GM03348 (cell line): ENCODE measurements around the gene CHRNB1.

ENCODE experiments used
- DNase-seq: peaks from one replicate; pipeline ENCODE4 v3.0.0; 2012; ENCODE audit warnings: low spot score

Gene CHRNB1

DNA sequence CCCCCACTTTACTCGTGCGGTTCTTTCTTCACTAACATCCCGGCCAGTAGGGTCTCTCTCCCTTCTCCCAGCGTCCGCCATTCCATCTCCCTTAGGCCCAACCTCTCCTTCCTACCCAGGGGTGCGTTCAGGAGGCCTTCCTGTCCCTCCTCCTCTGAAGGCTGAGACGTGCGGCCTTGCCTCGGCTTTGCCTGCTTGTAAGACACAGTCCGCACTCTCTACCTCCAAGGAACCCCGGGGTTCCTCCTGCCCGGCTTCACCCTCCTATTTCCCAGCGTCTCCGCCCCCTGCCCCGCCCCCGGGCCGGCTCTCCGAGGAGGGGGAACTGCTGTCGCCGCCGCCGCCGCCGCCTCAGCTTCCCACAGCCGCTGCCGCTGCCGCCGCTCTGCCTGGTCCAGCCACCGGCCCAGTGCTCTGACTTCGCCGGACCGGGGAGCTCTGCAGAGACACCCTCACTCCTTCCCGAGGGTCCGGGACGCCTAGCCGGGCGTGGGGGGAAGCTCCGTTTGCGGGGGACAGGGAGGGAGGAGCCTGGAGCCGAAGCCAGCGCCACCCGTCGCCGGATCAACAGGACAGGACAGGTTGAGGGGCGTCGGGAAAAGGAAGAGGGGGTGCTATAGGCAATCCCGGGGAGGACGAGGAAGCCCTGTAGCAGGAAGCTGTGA, 6.8 kb upstream of the CHRNB1 start:
- DNase-seq: no peak

DNA sequence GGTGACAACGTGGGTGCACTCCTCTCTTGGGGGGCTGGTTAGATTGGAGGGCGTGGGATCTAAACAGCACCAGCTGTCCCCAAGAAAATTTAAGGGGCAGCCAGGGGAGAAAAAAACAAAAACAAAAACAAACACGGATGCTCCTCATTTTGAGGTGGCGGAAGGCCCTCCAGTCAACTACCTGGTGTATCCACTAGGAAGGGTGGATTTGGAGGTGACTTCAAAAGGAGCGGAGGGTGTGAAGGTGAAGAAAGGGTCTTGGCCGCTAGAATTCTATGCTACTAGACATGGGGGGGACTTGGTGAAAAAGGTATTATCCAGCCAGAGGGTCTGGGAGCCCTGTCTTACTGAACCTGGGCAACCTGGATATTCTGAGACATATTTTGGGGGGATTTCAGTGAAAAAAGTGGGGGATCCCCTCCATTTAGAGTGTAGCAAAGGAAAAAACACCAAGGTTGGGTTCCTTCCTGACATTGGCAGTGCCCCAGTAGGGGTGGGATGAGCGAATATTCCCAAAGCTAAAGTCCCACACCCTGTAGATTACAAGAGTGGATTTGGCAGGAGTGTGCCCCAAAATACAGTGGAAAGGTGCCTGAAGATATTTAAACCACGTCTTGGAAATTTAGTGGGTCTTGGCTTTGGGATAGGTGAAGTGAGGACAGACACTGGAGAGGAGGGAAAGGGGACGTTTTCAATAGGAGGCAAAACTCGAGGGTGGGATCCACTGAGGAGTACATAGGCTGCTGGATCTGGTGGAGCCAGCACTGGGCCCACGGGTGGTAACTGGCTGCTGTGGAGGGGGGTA, 6.0 kb upstream of the CHRNB1 start:
- no peak for DNase-seq

DNA sequence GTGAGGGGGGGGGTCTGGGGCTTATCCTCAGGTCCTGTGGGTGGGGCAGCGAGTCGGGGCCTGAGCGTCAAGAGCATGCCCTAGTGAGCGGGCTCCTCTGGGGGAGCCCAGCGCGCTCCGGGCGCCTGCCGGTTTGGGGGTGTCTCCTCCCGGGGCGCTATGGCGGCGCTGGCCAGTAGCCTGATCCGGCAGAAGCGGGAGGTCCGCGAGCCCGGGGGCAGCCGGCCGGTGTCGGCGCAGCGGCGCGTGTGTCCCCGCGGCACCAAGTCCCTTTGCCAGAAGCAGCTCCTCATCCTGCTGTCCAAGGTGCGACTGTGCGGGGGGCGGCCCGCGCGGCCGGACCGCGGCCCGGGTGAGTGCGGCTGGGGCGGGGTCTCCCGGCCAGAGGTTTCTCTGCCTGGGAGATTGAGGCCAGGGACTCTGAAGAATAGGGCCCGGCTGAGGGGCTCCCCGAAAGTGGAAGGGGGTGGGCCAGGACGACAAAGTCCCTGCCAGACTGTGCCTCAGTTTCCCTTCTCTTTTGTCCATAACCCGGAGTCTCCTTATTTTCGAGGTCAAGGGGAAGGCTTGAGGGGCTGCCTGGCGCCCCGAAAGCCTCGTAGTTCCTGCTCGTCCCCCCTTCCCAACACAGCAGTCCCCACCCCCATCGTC, 5.3 kb upstream of the CHRNB1 start, which contains the start of gene FGF11:
TSS of gene FGF11 (plus strand) at position 51 of the 651 bp plus-strand sequence. CDS start at position 160, 109 bp downstream.
- no peak for DNase-seq

- DNase-seq: peak; percentile 37
These were observed 4.6 kb upstream of the CHRNB1 start for GRCh38 chr17:7440113-7440833.

- DNase-seq: no peak
These were observed 4.0 kb upstream of the CHRNB1 start for GRCh38 chr17:7440834-7441195.

- DNase-seq: no peak
These were observed 3.6 kb upstream of the CHRNB1 start for GRCh38 chr17:7441266-7441665.

DNA sequence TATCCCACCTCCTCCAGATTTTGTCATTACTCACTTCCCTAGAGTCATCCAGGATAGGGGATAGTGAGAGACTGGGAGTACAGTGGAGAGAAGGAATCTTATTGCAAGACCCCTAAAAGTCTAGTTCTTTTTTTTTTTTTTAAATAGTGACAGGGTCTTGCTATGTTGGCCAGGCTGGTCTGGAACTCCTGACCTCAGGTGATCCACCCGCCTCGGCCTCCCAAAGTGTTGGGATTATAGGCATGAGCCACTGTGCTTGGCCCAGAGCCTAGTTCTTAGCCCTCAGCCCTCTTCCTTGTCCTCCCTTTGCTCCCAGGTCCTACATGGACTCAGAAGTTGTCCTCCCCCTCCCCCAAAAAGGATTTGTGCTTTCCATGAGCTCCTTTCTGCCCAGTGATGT, 2.7 kb upstream of the CHRNB1 start:
- no peak for DNase-seq

DNA sequence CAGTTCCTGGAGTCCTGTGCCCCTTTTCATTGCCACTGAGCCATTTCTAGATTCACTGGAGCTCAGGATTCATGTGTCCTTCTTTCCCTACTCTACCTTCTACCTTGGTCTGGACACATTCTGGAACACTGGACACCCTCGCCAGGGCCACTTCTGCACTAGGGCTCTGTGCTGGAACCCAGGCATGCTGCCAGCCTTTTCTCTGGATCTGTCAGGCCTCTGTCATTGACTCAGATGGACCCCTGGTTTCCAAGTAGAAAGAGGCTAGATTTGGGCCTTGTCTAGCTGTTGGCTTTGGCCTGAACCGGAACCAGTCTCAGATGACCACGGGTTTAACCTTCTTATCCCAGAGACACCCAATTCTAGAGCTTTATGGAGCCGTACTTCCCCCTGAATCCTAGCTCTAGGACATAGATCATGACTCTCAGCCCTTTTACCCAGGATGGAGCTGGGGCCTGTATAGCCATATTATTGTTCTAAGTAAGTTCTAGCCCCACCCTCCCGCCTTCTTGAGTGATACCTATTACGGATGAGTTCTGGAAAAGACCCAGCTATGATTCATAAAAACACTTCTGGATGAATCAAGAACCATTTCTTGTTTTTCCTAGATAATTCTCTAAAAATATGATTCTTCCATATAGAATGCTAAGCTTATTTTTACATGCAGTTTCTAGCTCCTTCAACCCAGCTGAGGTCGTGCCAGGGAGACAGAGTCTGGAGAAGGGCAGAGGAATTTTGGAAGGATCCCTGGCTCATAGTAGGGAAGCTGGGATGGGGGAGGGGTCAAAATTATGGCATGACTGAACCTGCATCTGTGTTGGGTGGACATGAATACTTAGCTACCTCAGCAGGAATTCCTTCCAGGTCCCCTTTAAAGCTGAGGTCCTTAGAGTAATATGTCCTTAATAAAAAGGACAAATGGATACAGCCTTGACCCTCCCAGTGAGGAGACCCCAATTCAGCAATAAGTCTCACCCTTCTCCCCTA, 1.1 kb upstream of the CHRNB1 start:
- no peak for DNase-seq

DNA sequence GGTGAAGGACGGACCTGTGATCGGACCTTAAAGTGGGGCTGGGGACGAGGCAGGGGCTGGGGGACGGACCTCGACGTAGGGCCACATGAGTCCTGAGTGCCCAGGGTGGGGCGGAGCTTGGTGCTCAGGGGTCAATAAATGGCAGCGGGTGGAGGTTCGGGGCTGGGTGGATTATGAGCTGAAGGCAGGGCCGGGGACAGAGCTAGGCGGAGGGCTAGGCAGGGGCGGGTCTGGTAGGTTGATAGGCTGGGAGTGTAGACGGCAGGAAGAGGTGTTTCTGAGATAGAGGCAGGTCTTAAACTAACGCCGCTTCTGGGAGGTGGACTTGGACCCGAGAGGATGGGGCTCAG, 733 bp downstream of the CHRNB1 start:
- no peak for DNase-seq

DNA sequence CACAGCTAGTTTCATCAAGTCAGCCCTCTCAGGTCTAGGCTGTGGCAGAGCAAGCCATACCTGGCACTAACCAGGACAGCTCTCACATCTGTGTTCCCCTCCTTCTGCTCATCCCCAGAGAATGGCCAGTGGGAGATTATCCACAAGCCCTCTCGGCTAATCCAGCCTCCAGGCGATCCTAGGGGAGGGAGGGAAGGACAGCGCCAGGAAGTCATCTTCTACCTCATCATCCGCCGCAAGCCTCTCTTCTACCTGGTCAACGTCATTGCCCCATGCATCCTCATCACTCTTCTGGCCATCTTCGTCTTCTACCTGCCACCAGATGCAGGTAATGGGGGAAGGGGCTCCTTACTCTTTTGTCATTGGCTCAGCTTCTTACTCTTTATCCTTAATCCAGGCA, 3.6 kb downstream of the CHRNB1 start:
- no peak for DNase-seq

DNA sequence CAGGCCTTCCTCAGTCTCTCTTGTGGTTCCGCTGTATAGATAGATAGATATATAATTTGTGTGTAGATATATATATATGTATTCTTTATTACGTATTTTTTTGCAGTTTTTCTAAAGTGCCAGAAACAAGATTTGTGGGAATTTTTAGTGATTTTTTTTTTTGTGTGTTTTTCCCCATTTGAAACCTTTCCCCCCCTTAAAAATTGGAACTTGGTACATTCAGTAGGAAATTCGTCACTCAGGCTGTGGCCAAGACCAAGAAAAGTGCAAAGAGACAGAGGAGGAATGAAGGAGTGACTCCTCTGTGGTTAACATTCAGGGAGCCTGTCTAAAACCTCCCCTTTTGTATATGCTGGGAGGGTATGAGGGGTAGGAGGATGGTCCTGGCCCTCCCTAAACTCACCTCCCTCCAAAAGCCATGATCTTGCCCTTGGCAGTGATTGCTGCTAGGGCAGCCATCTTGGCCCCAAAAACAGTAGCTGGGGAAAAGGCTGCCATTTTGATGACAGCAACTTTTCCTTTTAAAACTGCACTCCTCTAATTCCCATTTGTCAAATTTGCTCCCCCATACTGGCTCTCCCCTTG, 15.2 kb downstream of the CHRNB1 start:
- DNase-seq: no peak

- DNase-seq: no peak
These were observed 16.2 kb downstream of the CHRNB1 start for GRCh38 chr17:7460850-7461660.

- no peak for DNase-seq
These were observed 17.9 kb downstream of the CHRNB1 start for GRCh38 chr17:7462474-7463371.

DNA sequence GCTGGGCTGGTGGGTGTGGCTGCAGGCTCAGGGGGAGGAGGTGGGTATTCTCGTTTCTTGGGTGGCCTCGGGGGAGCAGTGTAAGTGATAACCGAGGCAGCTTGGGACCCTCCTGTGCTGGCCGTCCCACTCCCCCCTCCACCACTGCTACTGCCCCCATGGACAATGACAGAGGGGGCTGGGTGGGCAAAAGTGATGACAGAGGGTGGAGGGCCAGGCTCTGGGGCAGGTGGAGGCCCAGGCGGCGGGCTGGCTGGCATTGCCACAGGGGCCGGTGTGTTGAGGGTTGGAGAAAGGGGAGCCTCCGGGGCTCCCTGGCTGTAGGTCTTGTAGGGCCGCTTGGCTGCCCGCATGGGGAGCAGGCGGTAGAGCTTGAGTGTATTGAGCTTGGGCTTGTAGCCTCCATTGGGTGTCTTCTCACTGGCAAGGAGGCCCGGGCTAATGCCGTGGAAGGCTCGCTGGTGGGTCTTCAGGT, 18.5 kb downstream of the CHRNB1 start:
- no peak for DNase-seq

DNA sequence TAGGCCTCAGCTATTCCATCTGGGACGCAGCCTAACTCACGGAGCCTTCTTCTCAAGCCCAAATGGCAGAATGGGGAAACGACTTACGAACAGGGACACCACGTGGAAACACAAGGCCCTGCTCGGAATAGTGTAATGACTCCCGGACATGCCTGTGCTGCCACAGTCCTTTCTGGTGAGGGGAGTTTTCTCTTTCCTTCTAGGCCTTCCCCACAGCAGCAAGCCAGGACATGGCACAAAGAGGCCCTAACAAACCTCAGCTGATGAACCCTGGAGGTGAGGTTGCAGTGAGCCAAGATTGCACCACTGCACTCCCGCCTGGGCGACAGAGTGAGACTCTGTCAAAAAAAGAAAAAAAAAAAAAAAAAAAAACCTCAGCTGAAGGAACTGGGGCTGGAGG, 19.2 kb downstream of the CHRNB1 start:
- no peak for DNase-seq

GRCh38 chr17:7465597-7466275, 20.9 kb downstream of the CHRNB1 start:
- no peak for DNase-seq

GRCh38 chr17:7466318-7466638, 21.4 kb downstream of the CHRNB1 start:
- no peak for DNase-seq

DNA sequence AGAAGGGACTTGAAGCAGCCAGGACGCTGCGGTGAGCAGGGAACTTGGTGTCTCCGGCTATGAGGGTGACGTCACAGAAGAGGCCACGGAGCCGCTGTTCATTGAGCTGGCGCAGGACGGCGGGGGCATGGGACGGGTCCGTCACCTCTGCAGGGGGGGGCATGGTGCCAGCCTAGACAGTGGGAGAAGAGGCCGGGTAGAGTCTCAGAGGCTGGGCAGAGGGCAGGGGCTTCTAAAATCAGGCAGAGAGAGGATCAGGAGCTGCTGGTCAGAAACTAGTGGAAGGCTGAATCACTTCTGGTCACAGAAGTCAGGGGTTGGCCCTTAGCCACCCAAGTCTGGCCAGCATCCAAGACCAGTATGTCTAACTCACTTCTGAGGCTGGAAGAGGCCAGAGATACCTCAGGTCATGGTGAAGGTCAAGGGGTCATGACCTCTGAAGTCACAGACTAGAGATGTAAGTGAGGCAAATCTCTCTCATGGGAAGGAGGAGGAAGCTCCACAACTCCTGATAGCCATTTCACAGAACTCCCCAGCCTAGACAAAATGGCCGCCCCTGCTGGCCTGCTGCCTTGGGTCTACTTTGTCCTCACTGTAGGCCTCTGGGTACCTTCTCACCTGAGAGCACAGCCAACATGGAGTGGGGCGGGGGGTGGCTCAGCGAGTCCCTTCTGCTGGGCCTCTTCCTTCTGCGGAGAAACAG, 21.9 kb downstream of the CHRNB1 start:
- DNase-seq: no peak
